GM21619 (cell line): ENCODE measurements around the gene PDXP.
"Not testable (repeated sequence)": the region's sequence is repeated elsewhere in the genome, so short reads cannot be mapped to it uniquely, and the experiment has no call there.

Experiments used
- ATAC-seq: cut with Tn5 transposase; IDR thresholded peaks from one replicate; pipeline ENCODE4 v1.9.1; 2021; ENCODE audit not compliant: unreplicated experiment

The PDXP gene

DNA sequence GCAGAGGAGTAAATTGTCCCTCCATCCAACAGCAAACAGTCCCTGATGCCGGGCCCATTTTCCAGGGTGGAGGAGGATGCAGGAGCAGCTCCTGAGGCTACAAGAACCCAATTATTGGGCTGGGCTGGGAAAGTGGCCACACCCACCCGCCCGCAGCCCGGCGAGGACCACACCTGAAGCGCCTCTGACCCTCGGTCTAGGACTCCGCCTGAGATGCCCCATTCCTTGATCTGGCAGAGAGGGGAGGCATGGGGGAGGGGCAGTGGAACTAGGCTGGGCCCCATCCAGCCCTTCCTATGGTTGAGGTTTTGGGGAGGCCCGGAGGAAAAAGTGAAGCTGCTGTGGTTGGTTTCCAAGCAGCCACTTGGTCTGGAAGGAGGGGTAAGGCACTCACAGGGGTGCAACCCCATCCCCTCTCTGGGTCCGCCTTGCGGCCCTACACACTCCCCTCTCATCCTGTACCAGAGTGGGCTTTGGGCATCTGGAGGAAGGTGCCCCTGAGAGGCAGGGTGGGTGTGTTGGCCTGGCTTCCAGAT, 14.5 kb downstream of the PDXP start:
- ATAC-seq, result no peak

DNA sequence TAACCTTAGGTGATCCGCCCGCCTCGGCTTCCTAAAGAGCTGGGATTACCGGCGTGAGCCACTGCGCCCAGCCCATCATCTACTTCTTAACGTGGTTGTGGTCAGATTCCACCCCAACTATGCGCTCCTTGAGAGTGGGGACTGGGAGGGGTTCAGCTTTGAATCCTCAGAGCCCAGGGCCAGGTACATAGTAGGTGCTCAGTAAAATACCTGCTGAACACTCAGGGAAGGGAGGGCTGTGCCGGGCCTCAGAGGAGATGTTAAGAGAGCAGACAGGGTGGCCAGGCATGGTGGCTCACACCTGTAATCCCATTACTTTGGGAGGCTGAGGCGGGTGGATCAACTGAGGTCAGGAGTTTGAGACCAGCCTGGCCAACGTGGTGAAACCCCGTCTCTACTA, 15.7 kb downstream of the PDXP start:
- ATAC-seq, result no peak

DNA sequence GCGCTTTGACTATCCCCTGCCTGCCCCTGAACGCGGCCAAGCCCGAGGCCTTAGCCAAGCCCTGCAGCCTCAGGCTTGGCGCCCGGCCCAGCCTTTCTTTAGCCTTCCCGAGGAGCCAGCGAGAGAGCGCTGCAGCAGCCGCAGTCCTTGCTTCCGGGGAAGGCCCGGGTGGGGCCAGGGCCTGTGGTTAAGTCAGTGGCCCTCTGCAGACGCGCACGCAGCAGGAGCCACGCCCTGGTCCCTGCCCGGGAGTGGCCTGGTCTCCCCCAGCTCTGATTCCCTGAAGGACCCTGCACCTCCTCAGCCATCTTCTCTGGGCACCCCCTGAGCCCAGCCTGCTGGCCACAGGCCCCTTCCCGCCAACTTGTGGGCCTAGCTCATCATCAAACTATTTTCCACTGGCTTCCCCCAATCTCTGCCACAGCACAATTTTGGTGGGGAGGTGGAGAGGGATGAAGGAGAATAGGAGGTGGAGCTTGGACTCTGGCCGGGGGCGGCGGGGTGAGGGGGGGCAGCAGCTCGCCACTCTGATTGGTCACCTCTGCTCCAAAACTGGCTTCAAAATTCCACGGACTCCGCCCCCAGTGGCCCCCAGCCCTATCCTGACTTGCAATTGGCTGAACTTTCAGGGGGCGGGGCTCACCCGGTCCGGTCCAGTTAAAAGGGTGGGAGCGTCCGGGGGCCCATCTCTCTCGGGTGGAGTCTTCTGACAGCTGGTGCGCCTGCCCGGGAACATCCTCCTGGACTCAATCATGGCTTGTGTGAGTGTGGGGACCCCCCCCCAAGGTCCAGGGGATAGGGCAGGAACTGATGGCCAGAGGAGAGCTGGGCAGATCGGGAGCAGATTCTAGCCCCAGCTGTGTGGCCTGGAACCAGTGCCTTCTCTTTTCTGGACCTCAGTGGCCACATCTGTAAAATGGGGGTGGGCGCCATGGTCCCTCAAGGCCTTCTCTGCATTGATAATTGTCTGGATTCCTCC, 16.7 kb downstream of the PDXP start, which contains the start of gene LGALS1:
Gene LGALS1, plus strand, starts transcription at position 686 of the 979 bp plus-strand sequence. Its CDS starts 67 bp downstream, at position 753.
- peak; percentile 44 for ATAC-seq

DNA sequence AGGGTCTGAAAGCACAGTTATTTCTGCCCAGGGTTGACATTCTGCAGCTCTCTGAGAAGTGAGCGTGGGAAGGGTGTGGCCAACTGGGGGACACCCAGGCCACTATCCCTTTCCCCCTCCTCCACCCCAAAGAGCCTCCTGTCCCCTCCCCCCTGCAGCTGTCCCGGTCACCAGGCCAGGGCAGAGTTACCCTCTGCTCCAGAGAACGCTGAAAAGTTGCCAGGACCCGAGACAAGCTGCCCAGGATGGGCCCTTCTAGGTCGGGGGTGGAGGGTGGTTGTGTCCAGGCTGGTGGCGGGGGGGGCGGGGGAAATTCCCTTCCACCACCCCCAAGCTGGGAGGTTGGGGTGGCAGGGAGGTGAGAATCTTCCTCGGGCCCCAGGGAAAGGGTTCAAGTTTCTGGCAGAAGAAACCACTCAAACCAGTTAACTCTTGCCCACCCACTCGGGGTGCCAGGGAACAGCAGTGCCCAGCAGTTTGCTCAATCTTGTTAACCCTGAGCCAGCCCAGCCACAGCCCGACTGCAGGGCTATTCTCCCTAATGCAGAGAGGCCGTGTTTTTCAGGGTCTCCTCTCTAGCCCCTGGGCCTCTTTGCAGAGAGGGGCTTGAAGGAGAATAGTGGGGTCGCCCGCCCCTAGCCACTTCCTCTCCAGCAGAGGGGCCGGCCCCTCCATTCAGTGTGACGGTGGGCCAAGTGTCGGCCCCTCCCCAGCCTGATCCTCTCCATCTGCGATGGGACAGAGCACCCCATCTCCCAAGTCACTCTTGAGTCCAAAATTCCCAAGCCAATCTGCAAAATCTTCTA, 17.6 kb downstream of the PDXP start:
- ATAC-seq, result no peak

DNA sequence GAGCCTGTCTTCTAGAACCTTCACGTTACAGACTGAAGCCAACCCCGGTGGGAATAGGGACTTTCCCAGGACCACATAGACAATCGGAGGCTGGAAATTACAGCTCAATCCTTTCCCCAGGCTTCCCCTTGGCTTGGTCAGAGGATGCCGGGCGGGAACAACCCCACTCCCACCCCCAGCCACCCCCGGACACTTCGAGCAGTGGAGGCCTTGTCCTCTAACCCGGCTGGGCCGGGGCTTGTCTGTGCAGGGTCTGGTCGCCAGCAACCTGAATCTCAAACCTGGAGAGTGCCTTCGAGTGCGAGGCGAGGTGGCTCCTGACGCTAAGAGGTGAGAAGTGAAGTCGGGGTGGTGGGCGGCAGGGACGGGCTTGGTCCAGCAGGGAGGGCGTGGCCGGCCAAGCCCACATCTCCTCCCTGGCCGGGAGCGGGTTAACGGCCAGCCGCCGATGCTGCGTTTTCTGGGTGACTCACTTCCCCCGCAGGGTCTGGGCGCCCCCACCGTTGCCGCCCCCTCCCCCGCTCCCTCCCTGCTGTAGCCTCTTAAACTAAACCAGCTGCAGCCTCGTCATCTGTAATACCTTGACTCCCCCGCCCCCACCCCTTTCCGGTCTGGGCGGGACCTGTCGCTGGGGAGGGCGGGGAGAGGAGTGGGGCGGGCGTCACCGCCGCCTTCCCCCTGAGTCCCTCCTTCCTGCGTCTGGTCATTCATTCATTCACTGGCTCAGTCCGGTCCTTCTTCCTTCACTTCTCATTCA, 18.4 kb downstream of the PDXP start:
- peak; percentile 52 for ATAC-seq

DNA sequence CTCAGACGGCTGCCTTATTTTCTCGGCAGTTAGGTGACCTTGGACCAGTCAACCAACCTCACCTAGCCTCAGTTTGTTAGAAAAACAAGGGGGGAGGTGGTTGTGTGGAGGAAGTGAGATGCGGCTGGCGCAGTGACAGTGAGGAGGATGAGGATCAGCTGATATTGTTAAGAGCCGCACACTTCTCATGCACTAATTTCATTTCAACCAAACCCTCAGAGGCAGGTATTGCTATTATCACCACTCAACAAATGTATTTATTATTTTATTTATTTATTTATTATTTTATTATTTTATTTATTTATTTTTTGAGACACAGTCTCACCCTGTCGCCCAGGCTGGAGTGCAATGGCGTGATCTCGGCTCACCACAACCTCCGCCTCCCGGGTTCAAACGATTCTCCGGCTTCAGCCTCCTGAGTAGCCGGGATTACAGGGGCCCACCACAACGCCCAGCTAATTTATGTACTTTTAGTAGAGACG, 19.0 kb downstream of the PDXP start:
- ATAC-seq, result no peak

DNA sequence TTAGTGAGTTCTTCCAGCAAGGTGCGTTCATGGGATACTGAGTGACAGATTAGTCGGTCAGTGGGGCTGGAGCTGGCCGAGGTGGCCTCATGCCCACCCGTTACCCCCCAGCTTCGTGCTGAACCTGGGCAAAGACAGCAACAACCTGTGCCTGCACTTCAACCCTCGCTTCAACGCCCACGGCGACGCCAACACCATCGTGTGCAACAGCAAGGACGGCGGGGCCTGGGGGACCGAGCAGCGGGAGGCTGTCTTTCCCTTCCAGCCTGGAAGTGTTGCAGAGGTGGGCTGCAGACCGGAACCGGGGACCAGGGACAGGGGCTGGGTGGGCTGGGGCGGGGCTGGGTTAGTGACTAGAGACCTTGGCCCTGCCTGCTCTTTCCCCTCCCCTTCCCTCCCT, 19.8 kb downstream of the PDXP start:
- no peak for ATAC-seq

DNA sequence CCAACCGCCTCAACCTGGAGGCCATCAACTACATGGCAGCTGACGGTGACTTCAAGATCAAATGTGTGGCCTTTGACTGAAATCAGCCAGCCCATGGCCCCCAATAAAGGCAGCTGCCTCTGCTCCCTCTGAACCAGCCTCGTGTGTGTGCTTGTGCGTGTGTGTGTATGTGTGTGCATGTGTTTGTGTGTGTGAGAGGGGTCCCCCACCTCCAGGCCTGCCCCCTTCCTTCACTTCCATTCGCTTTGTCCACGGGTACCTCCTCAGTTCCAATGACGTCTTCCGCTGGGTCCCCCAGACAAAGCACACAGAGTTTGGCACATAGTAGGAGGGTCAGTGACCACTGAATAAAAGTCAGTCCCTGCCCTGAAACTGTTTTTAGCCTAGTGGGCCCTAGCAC, 21.1 kb downstream of the PDXP start:
- no peak for ATAC-seq

DNA sequence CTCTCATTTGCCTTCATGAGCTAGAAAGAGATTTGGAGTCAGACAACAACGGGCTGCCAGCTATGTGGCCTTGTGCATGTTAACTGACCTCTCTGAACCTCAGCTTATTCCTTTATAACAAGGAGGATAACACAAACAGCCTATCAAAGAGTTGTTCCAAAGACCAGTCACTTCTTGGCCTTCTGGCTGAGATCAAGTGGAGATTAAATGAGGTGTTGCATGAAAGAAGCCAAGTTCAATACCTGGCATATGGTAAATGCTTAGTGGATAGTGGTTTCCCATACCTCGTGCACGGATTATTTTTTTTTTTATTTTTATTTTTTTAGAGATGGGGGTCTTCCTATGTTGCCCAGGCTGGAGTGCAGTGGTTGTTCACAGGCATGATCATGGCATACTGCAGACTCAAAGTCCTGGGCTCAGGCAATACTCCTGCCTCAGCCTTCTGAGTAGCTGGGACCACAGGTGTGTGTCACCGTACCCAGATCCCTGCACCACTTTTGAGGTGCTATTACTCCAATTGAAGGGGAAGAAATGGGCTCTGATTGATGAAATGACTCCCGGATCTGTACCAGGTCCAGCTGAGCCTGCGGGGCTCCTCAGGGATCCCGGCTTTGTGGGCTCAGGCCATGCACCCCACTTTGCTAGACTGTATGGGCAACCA, 21.8 kb downstream of the PDXP start:
- ATAC-seq, result no peak

DNA sequence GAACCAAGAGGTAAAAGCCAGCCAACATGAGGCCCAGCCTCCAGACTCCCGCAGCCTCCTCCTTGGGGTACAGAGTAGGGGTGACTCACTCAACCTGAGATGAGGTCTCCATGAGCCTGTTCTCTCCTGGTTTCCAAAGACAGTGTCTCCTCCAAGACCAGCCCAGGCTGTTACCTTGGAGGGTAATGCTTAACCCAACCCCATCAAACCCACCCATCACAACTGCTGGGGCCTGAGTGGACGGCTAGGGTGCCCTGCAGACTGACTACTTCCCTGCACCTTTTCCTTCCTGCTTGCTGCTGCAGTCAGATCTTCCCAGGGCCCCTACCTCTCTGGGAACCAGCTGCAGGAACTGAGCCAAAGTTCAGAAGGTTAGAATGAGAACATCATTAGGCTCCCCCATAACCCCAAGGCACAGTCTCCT, 22.5 kb downstream of the PDXP start:
- ATAC-seq, result no peak

DNA sequence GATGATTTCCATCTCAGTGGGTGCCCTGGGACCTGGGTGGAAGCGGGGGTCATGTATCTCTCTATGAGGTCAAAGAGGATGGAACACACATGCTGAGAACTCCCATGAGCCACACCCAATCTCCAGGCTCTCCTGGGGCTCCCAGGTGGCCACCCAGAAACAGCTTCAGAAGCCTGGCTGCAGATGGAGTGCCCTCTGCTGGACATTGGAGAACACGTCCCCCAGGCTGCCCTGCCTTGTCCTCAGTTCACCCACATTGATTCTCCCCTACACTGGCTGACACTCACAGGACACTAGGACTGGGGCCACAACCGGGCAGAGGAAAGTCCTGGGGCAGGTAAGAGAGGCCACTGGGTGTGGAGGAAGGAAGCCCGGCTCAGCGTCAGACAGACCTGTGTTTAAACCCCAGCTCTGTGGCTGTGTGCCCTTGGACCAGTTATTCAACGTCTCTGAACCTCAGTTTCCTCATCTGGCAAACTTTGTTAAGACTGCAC, 23.1 kb downstream of the PDXP start:
- ATAC-seq, result no peak

DNA sequence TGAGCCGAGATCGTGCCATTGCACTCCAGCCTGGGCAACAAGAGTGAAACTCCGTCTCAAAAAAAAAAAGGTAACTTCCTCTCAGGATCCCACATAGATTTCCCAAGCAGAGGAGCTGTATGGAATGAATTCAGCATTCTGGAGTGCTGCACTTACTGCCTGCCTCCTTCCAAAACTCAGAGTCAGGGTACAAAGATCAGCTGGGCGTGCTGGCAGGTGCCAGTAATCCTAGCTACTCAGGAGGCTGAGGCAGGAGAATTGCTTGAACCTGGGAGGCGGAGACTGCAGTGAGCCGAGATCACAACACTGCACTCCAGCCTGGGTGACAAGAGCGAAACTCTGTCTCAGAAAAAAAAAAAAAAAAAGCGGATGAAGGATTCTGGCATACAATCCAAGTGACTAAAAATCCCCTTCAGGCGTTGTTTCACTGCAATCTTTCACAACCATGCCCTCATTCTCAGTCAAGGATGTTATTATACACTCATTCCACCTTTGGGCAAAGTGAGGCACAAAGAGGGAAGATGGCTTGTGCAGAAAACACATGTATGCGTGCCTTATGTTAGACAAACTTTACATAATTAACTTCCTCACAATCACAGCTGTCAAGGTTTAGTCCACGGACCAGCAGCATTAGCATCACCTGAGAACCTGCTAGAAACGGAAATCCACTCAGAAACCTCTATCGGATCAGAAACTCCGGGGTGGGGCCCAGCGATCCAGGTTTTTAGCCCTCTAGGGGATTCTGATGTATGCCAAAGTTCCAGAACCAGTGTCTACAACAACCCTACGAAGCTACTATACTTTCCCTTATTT, 26.5 kb downstream of the PDXP start:
- no peak for ATAC-seq

DNA sequence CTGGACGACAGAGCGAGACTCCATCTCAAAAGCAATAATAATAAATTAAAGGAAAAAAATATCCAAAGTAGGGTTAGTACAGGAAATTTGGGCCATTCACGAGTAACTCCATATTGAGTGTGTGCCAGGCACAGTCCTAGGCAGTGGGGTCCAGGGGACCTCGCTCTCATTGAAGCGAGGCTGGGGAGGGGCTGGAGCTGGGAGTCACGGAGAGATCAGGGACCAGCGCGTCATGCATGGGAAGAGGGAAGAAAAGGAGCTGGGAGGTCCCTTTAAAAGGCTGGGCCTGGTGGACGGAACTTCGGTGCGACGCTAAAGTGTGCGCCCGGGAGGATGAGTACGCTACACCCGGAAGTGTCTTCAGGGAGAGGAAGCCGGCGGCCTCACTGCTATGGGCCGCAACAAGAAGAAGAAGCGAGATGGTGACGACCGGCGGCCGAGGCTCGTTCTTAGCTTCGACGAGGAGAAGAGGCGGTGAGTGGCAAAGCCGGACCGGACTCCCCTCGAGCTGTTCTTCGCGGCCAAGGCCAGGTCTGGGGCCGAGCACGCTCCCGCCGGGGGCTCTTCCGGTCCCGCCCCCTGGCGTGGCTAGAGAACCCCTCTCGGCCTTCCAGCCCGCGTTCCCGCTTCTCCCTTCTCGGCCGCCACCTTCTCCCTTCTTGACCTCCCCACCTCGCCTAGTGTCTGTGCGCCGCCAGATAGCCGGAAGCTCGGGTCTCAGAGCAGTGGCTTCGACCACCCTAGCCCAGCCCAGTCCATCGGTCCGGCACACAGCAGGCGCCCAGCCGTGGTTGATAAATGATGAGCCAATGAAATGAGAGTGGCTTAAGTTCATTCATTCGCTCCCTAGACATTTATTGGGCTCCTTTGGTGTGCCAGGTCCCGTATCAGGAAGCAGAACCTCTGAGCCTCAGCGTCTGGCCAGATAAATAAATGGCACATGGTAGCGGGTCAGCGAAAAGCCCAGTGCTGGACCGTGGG, 27.8 kb downstream of the PDXP start, which contains the start of gene NOL12:
Gene NOL12, plus strand, starts transcription at position 342 of the 981 bp plus-strand sequence. Its CDS starts 50 bp downstream, at position 392.
- ATAC-seq, result peak; percentile 79

DNA sequence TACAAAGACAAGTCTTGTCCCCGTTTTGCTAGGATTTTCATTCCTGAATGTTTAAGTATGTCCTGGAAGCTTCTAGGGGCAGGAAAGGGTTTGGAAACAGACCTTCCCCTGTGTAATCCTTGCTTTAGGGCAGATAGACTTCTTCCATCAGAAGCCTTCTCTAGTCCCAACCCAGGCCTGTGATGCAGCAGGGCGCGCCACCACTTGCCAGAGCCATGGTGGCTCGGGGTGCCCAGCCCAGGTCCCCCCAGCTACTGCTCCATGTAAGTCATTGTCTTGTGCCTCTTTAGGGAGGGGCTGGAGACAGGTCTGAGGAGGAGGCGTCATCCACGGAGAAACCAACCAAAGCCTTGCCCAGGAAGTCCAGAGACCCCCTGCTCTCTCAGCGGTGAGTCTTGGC, 31.9 kb downstream of the PDXP start:
- ATAC-seq, result no peak

DNA sequence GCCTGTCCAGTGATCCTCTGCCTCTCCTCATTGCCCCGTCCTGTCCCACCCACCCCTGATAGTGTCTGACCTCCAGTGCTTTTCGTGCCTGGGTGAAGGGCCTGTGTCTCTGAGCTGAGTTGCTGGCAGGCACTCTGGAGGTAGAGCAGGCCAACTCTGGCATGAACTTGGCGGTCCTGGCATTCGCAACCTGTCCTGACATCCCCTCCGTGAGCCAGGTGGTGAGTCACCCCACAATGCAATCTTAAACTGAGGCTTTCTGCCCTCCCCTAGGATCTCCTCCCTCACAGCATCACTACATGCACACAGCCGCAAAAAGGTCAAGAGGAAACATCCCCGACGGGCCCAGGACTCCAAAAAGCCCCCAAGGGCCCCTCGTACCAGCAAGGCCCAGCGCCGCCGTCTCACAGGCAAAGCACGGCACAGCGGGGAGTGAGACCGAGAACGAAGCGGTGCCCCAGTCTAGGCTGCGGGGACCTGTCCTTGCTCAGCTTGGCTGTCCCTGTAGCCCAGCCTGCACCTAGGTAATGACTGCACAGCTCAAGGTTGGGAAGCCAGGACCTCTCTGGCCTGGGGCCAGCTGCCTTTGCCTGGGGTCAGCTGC, 32.5 kb downstream of the PDXP start:
- no peak for ATAC-seq

DNA sequence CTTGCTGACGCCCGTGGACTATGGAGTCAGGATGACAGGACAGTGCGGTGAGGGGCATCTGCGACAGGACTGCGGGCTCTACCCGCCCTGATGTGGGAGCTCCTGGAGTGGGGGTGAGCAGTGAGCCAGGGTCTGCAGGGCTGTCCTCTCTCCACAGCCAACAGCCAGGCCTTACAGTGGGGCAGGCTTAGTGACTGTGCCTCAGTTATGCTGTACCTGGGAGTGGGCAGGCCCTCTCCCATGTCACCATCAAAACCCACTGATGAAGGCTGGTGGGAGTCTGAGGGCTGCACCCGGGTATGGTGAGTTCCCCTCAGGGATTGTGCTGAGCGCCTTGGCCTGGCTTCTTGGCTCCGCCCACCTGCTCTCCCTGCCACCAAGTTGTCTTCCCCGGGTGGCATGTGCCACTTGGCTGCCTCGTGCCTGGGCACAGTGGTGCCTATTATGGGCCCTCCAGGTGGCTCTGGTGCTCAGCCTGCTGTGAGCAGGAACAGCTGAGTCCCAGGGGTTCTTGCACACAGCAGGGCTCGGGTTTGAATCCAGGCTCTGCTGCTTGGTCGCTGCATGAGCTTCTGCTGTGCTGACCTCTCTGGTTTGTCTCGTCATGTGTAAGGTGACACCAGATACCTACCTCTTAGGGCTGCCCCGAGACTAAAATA, 34.2 kb downstream of the PDXP start:
- ATAC-seq, result no peak

DNA sequence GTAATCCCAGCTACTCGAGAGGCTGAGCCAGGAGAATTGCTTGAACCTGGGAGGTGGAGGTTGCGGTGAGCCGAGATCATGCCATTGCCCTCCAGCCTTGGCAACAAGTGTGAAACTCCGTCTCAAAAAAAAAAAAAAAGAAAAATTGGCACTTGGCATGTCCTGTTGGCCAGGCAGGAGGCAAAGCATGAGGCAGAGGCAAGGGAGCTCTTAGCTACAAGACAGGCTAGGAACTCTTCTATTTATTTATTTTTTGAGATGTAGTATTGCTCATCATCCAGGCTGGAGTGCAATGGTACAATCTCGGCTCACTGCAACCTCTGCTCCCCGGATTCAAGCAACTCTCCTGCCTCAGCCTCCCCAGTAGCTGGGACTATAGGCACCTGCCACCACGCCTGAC, 35.6 kb downstream of the PDXP start:
- ATAC-seq, result not testable (repeated sequence)
